Esophagus (tissue), 2 donors: ENCODE measurements around the gene LEFTY2. TPM values are rescaled to one million over a fixed set of nuclear protein-coding genes. Genes with fewer than 3 reads are reported as not detected.
"Not testable (repeated sequence)": the region's sequence is repeated elsewhere in the genome, so short reads cannot be mapped to it uniquely, and the experiment has no call there.

Experiments used
- H3K27ac ChIP-seq, 2 donors: one replicate each; pipeline ENCODE4 v1.5.1; 2013; ENCODE audit warnings: low read depth in 2 of 2, mild to moderate bottlenecking in 2 of 2, inconsistent platforms in 1 of 2, low read length in 1 of 2, moderate library complexity in 1 of 2
- H3K27me3 ChIP-seq, 2 donors: one replicate each; pipeline ENCODE4 v1.6.1; 2013; ENCODE audit warnings: low read length in 2 of 2, control low read depth in 1 of 2, mild to moderate bottlenecking in 1 of 2; ENCODE audit not compliant: insufficient read depth in 2 of 2, control insufficient read depth in 1 of 2
- H3K36me3 ChIP-seq, 2 donors: one replicate each; pipeline ENCODE4 v1.6.1; 2013; ENCODE audit warnings: low read length in 1 of 2; ENCODE audit not compliant: control insufficient read depth in 2 of 2, insufficient read depth in 2 of 2
- H3K4me1 ChIP-seq, 2 donors: one replicate each; pipeline ENCODE4 v1.6.1; 2013; ENCODE audit warnings: low read length in 1 of 2; ENCODE audit not compliant: control insufficient read depth in 2 of 2, insufficient read depth in 2 of 2
- H3K4me3 ChIP-seq, 2 donors: one replicate each; pipeline ENCODE4 v1.5.1; 2013; ENCODE audit warnings: low read length in 2 of 2, mild to moderate bottlenecking in 2 of 2, low read depth in 1 of 2, moderate library complexity in 1 of 2
- H3K9me3 ChIP-seq, 2 donors: one replicate each; pipeline ENCODE4 v1.6.1; 2013; ENCODE audit warnings: mild to moderate bottlenecking in 2 of 2, low read depth in 1 of 2, low read length in 1 of 2, moderate library complexity in 1 of 2; ENCODE audit not compliant: control insufficient read depth in 2 of 2, insufficient read depth in 1 of 2
- WGBS, 2 donors: extraction: QIAGEN DNeasy Blood & Tissue Kit; methylation state at CpG; one replicate each; pipeline ENCODE4 v1.1.7; 2013; 5-methylcytosine and 5-hydroxymethylcytosine counted together
- polyA plus RNA-seq, 2 donors: library from polyadenylated mRNA; stranded (reverse); fragments of 200-250 nt; gene quantifications; one replicate each; pipeline ENCODE4 v1.2.3, GENCODE V29; 2013
- donor health status: healthy with polysubstance abuse.
- donor health status: Bipolar disorder and iron deficiency.

LEFTY2 gene
- polyA plus RNA-seq, 2 donors, result not detected

- Histone ChIP-seq H3K27ac (no peak overlapping the region), H3K9me3 (no peaks in the 10 kb centered on the region), H3K4me3 (no peak overlapping the region), H3K36me3 (no peaks in the 10 kb centered on the region), H3K27me3 (no peaks in the 10 kb centered on the region), H3K4me1 (no peaks in the 10 kb centered on the region)
- 78 to 88% methylated on average over 2 of the region's 2 CpGs for WGBS, 2 donors
These were observed 7.9 kb downstream of the LEFTY2 start for GRCh38 chr1:225933072-225933471.

- 81 to 89% methylated on average over 5 of the region's 5 CpGs for WGBS, 2 donors
- Histone ChIP-seq H3K36me3 (no peaks in the 10 kb centered on the region), H3K4me1 (no peaks in the 10 kb centered on the region), H3K4me3 (no peak overlapping the region), H3K27me3 (no peaks in the 10 kb centered on the region), H3K9me3 (no peaks in the 10 kb centered on the region), H3K27ac (no peak overlapping the region)
These were observed 9.5 kb downstream of the LEFTY2 start for GRCh38 chr1:225931270-225932136.

GRCh38 chr1:225930566-225930965 lies 10.5 kb downstream of the LEFTY2 start:
- Histone ChIP-seq H3K4me1 (no peaks in the 10 kb centered on the region), H3K36me3 (no peaks in the 10 kb centered on the region)
- 92 to 98% methylated on average over 2 of the region's 2 CpGs for WGBS, 2 donors

GRCh38 chr1:225929462-225929861 lies 11.6 kb downstream of the LEFTY2 start:
- H3K36me3 ChIP-seq, H3K4me3 ChIP-seq, H3K27ac ChIP-seq, H3K9me3 ChIP-seq, H3K27me3 ChIP-seq, H3K4me1 ChIP-seq: not testable (repeated sequence)
- 96% methylated on average over 3 of the region's 3 CpGs for WGBS, 2 donors

More at GRCh38 chr1:225930566-225930965, 10.5 kb downstream of the LEFTY2 start:
- no peaks in the 10 kb centered on the region for H3K27me3 ChIP-seq
- H3K9me3 ChIP-seq, result no peaks in the 10 kb centered on the region
- no peak overlapping the region for H3K4me3 ChIP-seq
- no peak overlapping the region for H3K27ac ChIP-seq

- 82 to 84% methylated on average over 14 of the region's 14 CpGs for WGBS, 2 donors
- Histone ChIP-seq H3K4me1 (no peaks in the 10 kb centered on the region), H3K4me3 (no peak overlapping the region), H3K9me3 (no peaks in the 10 kb centered on the region), H3K36me3 (no peaks in the 10 kb centered on the region), H3K27me3 (no peaks in the 10 kb centered on the region), H3K27ac (no peak overlapping the region)
These were observed 12.5 kb downstream of the LEFTY2 start for GRCh38 chr1:225928186-225929175.

- H3K36me3 ChIP-seq, result peaks cover 0 to 4% of the 10 kb centered on the region in 2 donors
- no peak overlapping the region for H3K4me3 ChIP-seq
- WGBS, 2 donors, result 84 to 91% methylated on average over 3 of the region's 3 CpGs
- no peaks in the 10 kb centered on the region for H3K27me3 ChIP-seq
- no peaks in the 10 kb centered on the region for H3K9me3 ChIP-seq
- H3K27ac ChIP-seq, result no peak overlapping the region
- H3K4me1 ChIP-seq, result peaks cover 7 to 12% of the 10 kb centered on the region in 2 donors
These were observed 14.4 kb downstream of the LEFTY2 start for GRCh38 chr1:225926551-225927113.

- Histone ChIP-seq H3K4me3 (peak within 1 kb of the TSS; percentile 81), H3K27me3 (no peaks in the 10 kb centered on the region), H3K27ac (peak within 1 kb of the TSS; percentile 84 to 95), H3K9me3 (no peaks in the 10 kb centered on the region), H3K36me3 (peaks cover 0 to 12% of the 10 kb centered on the region in 2 donors), H3K4me1 (peaks cover 8 to 17% of the 10 kb centered on the region in 2 donors)
- 0 to 1% methylated on average over 76 to 80 of the region's 80 CpGs for WGBS, 2 donors
These were observed 17.1 kb downstream of the LEFTY2 start, which contains the start of gene PYCR2 for GRCh38 chr1:225923692-225924555. Gene PYCR2 (minus strand): TSS chr1:225924250. CDS start chr1:225924110, 140 bp downstream.

GRCh38 chr1:225923381-225923691 lies 17.7 kb downstream of the LEFTY2 start:
- peak overlapping the region; percentile 81 for H3K4me3 ChIP-seq
- peak overlapping the region; percentile 84 to 95 for H3K27ac ChIP-seq
- 1% methylated on average over 8 of the region's 8 CpGs for WGBS, 2 donors
- H3K9me3 ChIP-seq, result no peaks in the 10 kb centered on the region
- H3K36me3 ChIP-seq, result peaks cover 0 to 14% of the 10 kb centered on the region in 2 donors
- H3K4me1 ChIP-seq, result peaks cover 8 to 17% of the 10 kb centered on the region in 2 donors
- H3K27me3 ChIP-seq, result no peaks in the 10 kb centered on the region
